SJSA1 (cell line): ENCODE results near the gene NPAS2. TPM values are rescaled to one million over a fixed set of nuclear protein-coding genes. Genes with fewer than 3 reads are reported as not detected.

Experiments
- DNase-seq, 2 experiments: peaks; one replicate each; pipeline ENCODE4 v3.0.0-alpha.2; 2015 to 2020; ENCODE audit warnings: low spot score in 2 of 2, low read depth in 1 of 2
- H3K27ac ChIP-seq: fragments of 250-450 bp; sonication (Bioruptor Pico); 2 replicates; pipeline ENCODE4 v1.5.1; 2020; ENCODE audit warnings: mild to moderate bottlenecking, moderate library complexity
- H3K27me3 ChIP-seq: fragments of 250-450 bp; sonication (Bioruptor Pico); replicated peaks from 2 replicates; pipeline ENCODE4 v1.5.1; 2020; ENCODE audit warnings: mild to moderate bottlenecking, moderate library complexity
- H3K36me3 ChIP-seq: fragments of 250-450 bp; sonication (Bioruptor Pico); 2 replicates; pipeline ENCODE4 v1.5.1; 2020; ENCODE audit warnings: mild to moderate bottlenecking
- H3K4me1 ChIP-seq: fragments of 250-450 bp; sonication (Bioruptor Pico); replicated peaks from 2 replicates; pipeline ENCODE4 v1.6.1; 2021; ENCODE audit warnings: mild to moderate bottlenecking
- H3K4me3 ChIP-seq: fragments of 250-450 bp; sonication (Bioruptor Pico); 2 replicates; pipeline ENCODE4 v1.5.1; 2020; ENCODE audit warnings: mild to moderate bottlenecking
- H3K9me3 ChIP-seq: fragments of 250-450 bp; sonication (Bioruptor Pico); replicated peaks from 2 replicates; pipeline ENCODE4 v1.5.1; 2020; ENCODE audit warnings: mild to moderate bottlenecking
- total RNA-seq: library from RNA; depleted of rRNA; stranded (reverse); fragments of >200 nt; shearing (Covaris generic); gene quantifications from 2 replicates; pipeline ENCODE4 v1.2.3, GENCODE V29; 2014

The NPAS2 gene
- total RNA-seq, 1 experiment from 2014 or later, result 4.0 TPM

DNA sequence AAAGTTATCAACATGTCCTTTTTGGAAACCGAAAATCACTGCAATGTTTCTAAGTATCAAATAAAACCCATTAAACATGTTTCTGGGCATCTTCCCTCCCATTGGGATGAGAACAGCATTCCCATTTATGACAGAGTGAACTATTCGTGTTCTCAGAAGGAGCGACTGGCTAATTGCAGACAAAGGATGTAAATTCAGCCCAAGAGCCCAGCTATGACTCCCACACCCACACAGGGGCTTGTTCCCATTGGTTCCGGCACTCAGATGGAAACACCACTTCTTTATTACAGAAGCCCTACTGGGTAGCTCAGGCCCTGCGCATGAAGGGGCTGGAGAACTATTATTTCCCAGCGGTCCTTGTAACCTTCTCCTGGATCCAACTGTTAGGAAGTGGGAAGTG lies 16.6 kb upstream of the NPAS2 start:
- Histone ChIP-seq H3K9me3 (no peaks in the 10 kb centered on the region), H3K27me3 (no peaks in the 10 kb centered on the region), H3K4me1 (peaks cover 13% of the 10 kb centered on the region), H3K36me3 (no peaks in the 10 kb centered on the region), H3K27ac (no peak overlapping the region), H3K4me3 (no peak overlapping the region)
- no peak for DNase-seq

DNA sequence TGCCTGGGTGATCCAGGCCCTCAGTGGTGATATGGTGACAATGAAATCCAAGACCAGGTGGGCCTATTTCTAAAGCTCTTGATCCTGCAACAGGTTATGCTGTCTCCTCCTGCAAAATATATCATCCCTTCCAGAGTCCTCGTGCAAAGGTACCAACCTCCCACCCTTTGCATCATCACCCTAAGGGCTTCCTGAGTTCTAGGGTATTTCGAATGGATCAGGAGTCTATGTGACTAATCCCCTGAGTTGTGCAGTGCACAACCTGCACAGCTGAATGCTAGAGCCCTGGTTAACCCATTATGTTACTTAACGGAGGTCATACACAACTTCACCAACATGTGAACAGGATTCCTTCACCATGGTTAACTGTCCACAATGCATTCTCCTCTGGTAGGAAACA lies 13.4 kb upstream of the NPAS2 start:
- H3K9me3 ChIP-seq, result no peaks in the 10 kb centered on the region
- H3K4me3 ChIP-seq, result no peak overlapping the region
- no peaks in the 10 kb centered on the region for H3K27me3 ChIP-seq
- DNase-seq, result no peak
- no peak overlapping the region for H3K27ac ChIP-seq
- H3K36me3 ChIP-seq, result no peaks in the 10 kb centered on the region
- H3K4me1 ChIP-seq, result peaks cover 3% of the 10 kb centered on the region

DNA sequence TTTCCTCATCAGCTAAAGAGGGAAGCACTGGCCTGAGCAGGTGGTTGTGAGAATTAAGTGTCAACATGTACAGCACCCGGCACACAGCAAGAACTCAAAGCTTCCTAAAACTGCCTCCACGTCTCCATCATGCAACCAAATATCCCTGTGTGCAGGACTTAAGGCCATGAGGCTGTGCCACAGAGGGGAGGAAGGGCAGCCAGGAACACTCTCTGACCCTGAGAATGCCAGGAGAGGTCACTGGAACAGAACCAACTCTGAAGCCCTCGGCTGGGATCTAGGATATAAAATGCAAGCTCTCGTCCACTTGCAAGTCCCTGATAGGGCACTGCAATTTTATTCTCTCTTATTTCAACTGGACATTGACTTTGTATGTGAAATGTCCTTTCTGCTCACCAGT lies 12.2 kb upstream of the NPAS2 start:
- no peak for DNase-seq
- Histone ChIP-seq H3K4me1 (no peaks in the 10 kb centered on the region), H3K27ac (no peak overlapping the region), H3K27me3 (no peaks in the 10 kb centered on the region), H3K4me3 (no peak overlapping the region), H3K9me3 (no peaks in the 10 kb centered on the region), H3K36me3 (no peaks in the 10 kb centered on the region)

DNA sequence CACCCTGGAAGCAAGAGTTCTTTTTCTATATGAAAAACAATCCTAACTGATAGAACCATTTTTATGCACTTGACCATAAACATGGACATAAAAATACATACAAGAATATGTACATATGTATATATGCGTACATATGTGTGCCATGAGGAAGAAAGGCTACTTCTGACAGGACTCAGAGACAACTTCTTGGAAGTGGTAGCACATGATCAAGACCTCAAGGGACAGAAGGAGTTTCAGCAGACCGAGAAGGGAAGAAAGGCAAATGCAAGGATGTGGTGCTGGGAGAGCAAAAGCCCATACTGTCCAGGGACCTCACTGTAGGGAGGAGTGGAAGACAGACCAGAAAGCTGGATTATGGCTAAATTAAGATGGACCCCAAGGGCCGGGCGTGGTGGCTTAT lies 11.4 kb upstream of the NPAS2 start:
- no peaks in the 10 kb centered on the region for H3K27me3 ChIP-seq
- H3K4me3 ChIP-seq, result no peak overlapping the region
- no peaks in the 10 kb centered on the region for H3K9me3 ChIP-seq
- H3K27ac ChIP-seq, result no peak overlapping the region
- H3K36me3 ChIP-seq, result no peaks in the 10 kb centered on the region
- no peak for DNase-seq
- peaks cover 7% of the 10 kb centered on the region for H3K4me1 ChIP-seq

GRCh38 chr2:100809506-100809905 lies 10.4 kb upstream of the NPAS2 start:
- H3K27me3 ChIP-seq, result no peaks in the 10 kb centered on the region
- DNase-seq, result no peak
- no peaks in the 10 kb centered on the region for H3K36me3 ChIP-seq
- H3K4me3 ChIP-seq, result no peak overlapping the region
- H3K27ac ChIP-seq, result no peak overlapping the region
- peaks cover 10% of the 10 kb centered on the region for H3K4me1 ChIP-seq
- no peaks in the 10 kb centered on the region for H3K9me3 ChIP-seq

DNA sequence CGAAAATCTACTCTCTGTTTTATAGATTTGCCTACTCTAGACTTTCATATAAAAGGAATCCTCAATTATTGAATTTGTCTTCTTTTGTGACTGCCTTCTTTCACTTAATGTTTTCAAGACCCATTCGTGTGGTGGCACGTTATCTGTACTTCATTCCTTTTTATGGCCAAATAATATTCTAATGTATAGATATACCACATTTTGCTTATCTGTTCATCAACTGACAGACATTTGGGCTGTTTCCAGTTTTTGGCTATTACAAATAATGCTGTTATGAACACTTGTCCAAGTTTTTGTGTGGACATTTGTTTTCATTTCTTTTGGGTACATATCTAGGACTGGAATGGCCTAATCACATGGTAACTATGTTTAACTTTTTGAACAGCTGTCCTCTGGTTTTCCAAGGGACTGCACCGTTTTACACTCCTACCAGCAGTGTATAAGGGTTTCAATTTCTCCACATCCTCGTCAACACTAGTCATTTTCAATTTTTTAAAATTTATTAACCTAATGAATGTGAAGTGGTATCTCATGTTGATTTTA lies 9.3 kb upstream of the NPAS2 start:
- no peak overlapping the region for H3K27ac ChIP-seq
- no peaks in the 10 kb centered on the region for H3K36me3 ChIP-seq
- no peak for DNase-seq
- no peaks in the 10 kb centered on the region for H3K9me3 ChIP-seq
- no peak overlapping the region for H3K4me3 ChIP-seq
- H3K4me1 ChIP-seq, result peaks cover 10% of the 10 kb centered on the region
- no peaks in the 10 kb centered on the region for H3K27me3 ChIP-seq

GRCh38 chr2:100812116-100812515 lies 7.8 kb upstream of the NPAS2 start:
- H3K4me1 ChIP-seq, result peaks cover 10% of the 10 kb centered on the region
- peak in 1 of 2 experiments; percentile 9 for DNase-seq
- no peak overlapping the region for H3K4me3 ChIP-seq
- H3K27me3 ChIP-seq, result no peaks in the 10 kb centered on the region
- no peaks in the 10 kb centered on the region for H3K36me3 ChIP-seq
- H3K9me3 ChIP-seq, result no peaks in the 10 kb centered on the region
- H3K27ac ChIP-seq, result no peak overlapping the region

- Histone ChIP-seq H3K27ac (no peak overlapping the region), H3K4me1 (peaks cover 14% of the 10 kb centered on the region), H3K27me3 (no peaks in the 10 kb centered on the region), H3K36me3 (no peaks in the 10 kb centered on the region), H3K4me3 (no peak overlapping the region), H3K9me3 (no peaks in the 10 kb centered on the region)
- no peak for DNase-seq
Measured at GRCh38 chr2:100812573-100812972, 7.4 kb upstream of the NPAS2 start.

- H3K27me3 ChIP-seq, result no peaks in the 10 kb centered on the region
- peaks cover 23% of the 10 kb centered on the region for H3K4me1 ChIP-seq
- H3K4me3 ChIP-seq, result no peak overlapping the region
- H3K9me3 ChIP-seq, result no peaks in the 10 kb centered on the region
- no peaks in the 10 kb centered on the region for H3K36me3 ChIP-seq
- H3K27ac ChIP-seq, result no peak overlapping the region
- DNase-seq, result peak in 1 of 2 experiments; percentile 24
Measured at GRCh38 chr2:100813527-100813926, 6.4 kb upstream of the NPAS2 start.

- Histone ChIP-seq H3K4me3 (no peak overlapping the region), H3K36me3 (no peaks in the 10 kb centered on the region), H3K4me1 (peaks cover 27% of the 10 kb centered on the region), H3K9me3 (no peaks in the 10 kb centered on the region), H3K27me3 (no peaks in the 10 kb centered on the region), H3K27ac (no peak overlapping the region)
- no peak for DNase-seq
Measured at GRCh38 chr2:100814043-100814442, 5.9 kb upstream of the NPAS2 start.

GRCh38 chr2:100814453-100814852 lies 5.5 kb upstream of the NPAS2 start:
- no peaks in the 10 kb centered on the region for H3K36me3 ChIP-seq
- no peak for DNase-seq
- H3K4me3 ChIP-seq, result no peak overlapping the region
- no peak overlapping the region for H3K27ac ChIP-seq
- no peaks in the 10 kb centered on the region for H3K9me3 ChIP-seq
- no peaks in the 10 kb centered on the region for H3K27me3 ChIP-seq
- peaks cover 27% of the 10 kb centered on the region for H3K4me1 ChIP-seq

DNA sequence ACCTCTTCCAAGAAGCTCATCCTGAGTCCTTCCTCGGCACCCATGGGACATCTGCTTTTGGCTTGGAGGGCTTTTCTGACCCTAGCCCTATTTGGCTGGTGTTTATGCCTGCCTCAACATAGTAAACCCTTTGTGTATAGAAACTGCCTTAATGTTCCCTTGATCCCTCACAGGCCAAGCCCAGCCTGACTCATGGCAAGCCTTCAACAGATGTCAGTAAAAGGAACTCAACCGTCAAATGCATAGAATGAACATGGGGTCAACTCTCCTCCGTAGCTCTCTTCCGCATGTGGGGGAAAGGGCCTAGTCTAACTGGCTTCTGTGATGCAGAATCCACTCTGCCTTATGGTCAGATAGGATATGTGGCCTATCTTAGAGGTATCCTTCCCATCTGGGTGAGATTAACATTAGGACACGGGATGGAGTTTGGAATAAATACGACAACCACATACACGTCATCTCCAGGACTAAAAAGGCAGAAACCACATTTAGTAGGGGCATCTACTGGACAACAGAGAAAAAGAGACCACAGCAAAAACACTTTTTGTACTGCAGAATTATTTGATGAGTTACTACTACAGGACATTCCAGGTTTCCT lies 2.5 kb upstream of the NPAS2 start:
- H3K36me3 ChIP-seq, result no peaks in the 10 kb centered on the region
- peak overlapping the region; percentile 9; the same call in 1 of the 2 replicates for H3K27ac ChIP-seq
- peak in 1 of 2 experiments; percentile 3 for DNase-seq
- no peaks in the 10 kb centered on the region for H3K27me3 ChIP-seq
- peaks cover 35% of the 10 kb centered on the region for H3K4me1 ChIP-seq
- no peak overlapping the region for H3K4me3 ChIP-seq
- no peaks in the 10 kb centered on the region for H3K9me3 ChIP-seq

DNA sequence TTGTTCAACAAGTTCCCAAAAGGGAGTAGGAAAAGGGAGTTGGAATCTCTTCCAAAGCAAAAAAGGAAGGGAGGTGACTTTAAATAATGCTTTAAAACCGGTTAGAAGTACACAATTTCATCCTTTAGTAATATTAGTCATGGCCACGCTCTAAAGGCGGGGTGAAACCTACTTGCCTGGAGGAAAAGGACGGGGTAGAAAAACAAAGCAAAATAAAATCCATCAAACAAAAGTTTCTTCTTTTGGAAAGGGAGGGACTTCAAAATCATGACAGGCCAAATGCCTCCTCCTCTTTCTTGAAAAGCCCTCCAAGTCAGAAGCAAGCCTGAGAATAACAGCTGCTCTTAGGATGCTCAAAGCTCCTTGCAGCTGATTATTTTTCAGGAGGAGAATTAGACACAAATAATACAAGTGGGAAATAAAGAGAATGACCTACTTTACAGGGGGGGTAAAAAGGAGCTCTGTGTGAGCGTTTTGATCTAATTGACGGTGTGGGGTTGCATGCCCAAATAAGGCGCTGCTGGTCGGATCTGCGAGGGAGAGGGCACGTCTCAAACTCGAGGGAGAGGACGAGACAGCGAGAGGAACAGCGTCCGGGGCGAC lies 1.8 kb upstream of the NPAS2 start:
- no peak for DNase-seq
- Histone ChIP-seq H3K36me3 (no peaks in the 10 kb centered on the region), H3K4me3 (peak overlapping the region; percentile 53), H3K27me3 (no peaks in the 10 kb centered on the region), H3K9me3 (no peaks in the 10 kb centered on the region), H3K27ac (peak overlapping the region; percentile 9; the same call in 1 of the 2 replicates), H3K4me1 (peaks cover 33% of the 10 kb centered on the region)

DNA sequence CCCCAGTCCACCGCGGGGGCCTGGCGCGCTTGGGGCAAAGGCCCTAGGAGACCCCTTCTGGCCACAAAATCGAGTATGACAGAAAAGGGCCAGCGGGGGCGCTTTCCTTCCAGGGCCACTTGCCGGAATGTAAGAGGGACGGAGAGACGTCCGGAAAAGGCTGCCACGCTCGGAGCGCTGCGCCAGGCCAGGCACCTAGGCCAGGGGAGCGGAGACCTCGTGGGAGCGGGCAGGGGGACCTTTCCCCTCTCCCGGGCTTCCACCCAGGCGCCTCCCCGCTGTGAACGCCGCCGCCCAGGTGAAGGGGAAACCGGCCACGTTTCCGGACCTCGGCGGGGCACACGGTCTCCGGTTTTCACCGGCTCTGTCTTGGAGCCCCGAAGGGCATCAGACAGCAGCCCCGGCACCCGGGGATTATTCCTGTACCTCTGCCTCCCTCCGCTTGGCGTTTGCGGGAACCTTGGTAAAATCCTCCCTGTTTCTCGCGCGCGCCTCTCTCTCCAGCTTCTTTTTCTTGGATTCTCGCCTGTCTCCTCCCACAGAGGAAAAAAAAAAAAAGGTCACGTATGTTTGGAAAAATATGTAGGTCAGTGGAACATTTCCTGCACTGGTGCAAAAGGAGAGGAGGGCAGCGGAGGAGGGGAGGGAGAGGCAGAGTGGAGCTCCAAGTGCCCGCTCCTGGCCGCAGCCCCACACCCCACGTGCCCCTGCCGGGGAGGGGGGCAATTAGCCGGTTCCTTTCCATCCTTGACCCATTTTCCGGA lies 1.2 kb upstream of the NPAS2 start:
- H3K27me3 ChIP-seq, result no peaks in the 10 kb centered on the region
- peak; percentile 66 to 76 for DNase-seq
- H3K4me3 ChIP-seq, result peak overlapping the region; percentile 53
- no peaks in the 10 kb centered on the region for H3K36me3 ChIP-seq
- H3K9me3 ChIP-seq, result no peaks in the 10 kb centered on the region
- peak overlapping the region; percentile 56 for H3K27ac ChIP-seq
- H3K4me1 ChIP-seq, result peaks cover 26% of the 10 kb centered on the region
